Glutamatergic neuron (in vitro differentiated cells): ENCODE data around the gene AKT1S1. TPM values are rescaled to one million over a fixed set of nuclear protein-coding genes. Genes with fewer than 3 reads are reported as not detected.
"Not testable (repeated sequence)": the region's sequence is repeated elsewhere in the genome, so short reads cannot be mapped to it uniquely, and the experiment has no call there.

Experiments
- DNase-seq: peaks from one replicate; pipeline ENCODE4 v3.0.0; 2022
- H3K27ac Mint-ChIP-seq: one replicate; pipeline ENCODE4 v1.8.0; 2020; ENCODE audit warnings: mild to moderate bottlenecking, mixed read lengths, inconsistent platforms; ENCODE audit not compliant: unreplicated experiment
- H3K27me3 Mint-ChIP-seq: one replicate; pipeline ENCODE4 v1.8.0; 2020; ENCODE audit warnings: mild to moderate bottlenecking, moderate library complexity, mixed read lengths, inconsistent platforms; ENCODE audit not compliant: unreplicated experiment
- H3K36me3 Mint-ChIP-seq: one replicate; pipeline ENCODE4 v1.8.0; 2020; ENCODE audit warnings: mild to moderate bottlenecking, mixed read lengths, inconsistent platforms; ENCODE audit not compliant: unreplicated experiment
- H3K4me1 Mint-ChIP-seq: one replicate; pipeline ENCODE4 v1.8.0; 2020; ENCODE audit warnings: mild to moderate bottlenecking, low read depth, mixed read lengths, inconsistent platforms; ENCODE audit not compliant: unreplicated experiment
- H3K4me3 Mint-ChIP-seq: one replicate; pipeline ENCODE4 v1.8.0; 2020; ENCODE audit warnings: mild to moderate bottlenecking, mixed read lengths, inconsistent platforms; ENCODE audit not compliant: unreplicated experiment
- H3K9me3 Mint-ChIP-seq: one replicate; pipeline ENCODE4 v1.8.0; 2020; ENCODE audit warnings: mild to moderate bottlenecking, moderate library complexity, mixed read lengths, inconsistent platforms; ENCODE audit not compliant: unreplicated experiment
- CTCF ChIP-seq: fragments of 200-600 bp; sonication (generic); IDR thresholded peaks from one replicate; pipeline ENCODE4 v1.5.0; 2021; ENCODE audit not compliant: partially characterized antibody, unreplicated experiment
- long read RNA-seq: library from polyadenylated mRNA; unstranded; transcript quantifications from one replicate; pipeline ENCODE4 v2.0.0, GENCODE V29; 2020; ENCODE audit not compliant: unreplicated experiment
- total RNA-seq: library from RNA; stranded (reverse); fragmentation: NEBNext Ultra II Directional; extraction: Animal tissue kit (Norgen Biotek cat#: 25700); gene quantifications from one replicate; pipeline ENCODE4 v1.2.1, GENCODE V29; 2021; ENCODE audit not compliant: unreplicated experiment

The AKT1S1 gene
- total RNA-seq = 23.7 TPM
- long read RNA-seq, partial matches to known transcripts = 3 of 4 reads
- long read RNA-seq, other reads (novel, unspliced or antisense) = 0 of 4 reads

DNA sequence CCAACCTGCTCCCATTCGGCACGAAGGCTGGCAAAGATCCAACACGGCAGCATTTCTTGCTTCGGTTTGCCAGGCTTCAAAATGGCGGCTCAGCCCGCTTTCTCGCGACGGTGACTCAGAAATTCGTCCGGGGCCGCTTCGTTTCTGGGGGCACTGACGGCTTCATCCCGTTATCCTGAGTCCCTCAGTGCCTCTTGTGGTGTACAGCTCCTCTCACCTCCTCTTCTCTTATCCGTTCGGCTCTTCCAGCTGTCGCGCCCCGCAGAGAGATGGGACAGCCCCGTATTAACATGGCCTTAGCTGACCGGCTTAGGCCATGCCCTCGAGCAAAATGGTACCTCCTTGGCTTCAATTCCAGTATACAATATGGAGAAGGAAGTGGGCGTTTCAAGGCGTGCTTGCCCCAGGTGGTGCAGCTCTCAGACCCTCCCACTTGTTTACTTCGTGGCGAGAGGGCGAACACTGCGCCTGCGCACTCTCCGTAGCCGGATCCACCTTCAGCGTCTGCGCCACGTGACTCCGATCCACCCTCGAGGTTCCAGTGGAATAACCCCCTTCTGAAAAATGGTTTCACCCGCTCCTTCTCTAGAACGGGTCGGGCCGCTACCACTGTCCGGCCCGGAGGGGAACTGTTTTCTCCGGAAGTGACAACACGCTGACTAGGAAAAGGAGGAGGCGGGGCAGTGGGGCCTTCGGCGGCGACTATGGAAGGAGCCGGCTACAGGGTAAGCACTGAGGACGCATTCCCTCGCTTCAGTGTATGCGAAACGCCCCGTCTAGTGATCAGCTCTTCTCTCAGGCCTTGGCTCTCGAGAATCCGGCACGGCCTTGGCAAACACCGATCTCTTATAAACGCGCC is at the start of gene AKT1S1, which contains the start of gene TBC1D17:
Gene AKT1S1 (minus strand): TSS at position 336 of the 859 bp plus-strand sequence. CDS start 4,060 bp downstream, outside the sequence.
Gene TBC1D17 (plus strand): TSS at position 683 of the 859 bp plus-strand sequence. CDS start 22 bp downstream, at position 705.
- Mint-ChIP-seq H3K27ac (peak within 1 kb of the TSS; percentile 85), H3K27me3 (peaks cover 16% of the 10 kb centered on the region), H3K4me1 (peaks cover 10% of the 10 kb centered on the region), H3K4me3 (no peak within 1 kb of the TSS), H3K36me3 (no peaks in the 10 kb centered on the region), H3K9me3 (peaks cover 10% of the 10 kb centered on the region)
- DNase-seq = peak; percentile 96
- TF ChIP-seq CTCF = no peak

DNA sequence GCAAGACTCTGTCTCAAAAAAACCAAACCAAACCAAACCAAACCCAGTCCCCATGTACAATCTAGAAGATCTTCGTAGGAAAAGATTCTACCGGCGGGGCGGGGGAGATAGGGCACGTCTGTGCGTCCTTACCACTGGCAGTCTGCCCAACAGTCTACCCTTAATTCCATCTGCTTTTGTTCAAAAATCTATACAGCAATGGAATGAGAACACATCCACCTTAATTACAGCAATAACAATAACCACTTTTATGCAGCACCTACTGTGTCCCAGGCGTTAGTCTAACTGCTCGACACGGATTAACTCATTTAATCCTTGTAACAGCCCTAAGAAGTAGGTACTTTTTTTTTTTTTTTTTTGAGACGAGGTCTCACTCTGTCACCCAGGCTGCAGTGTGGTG is 49.4 kb upstream of the AKT1S1 start:
- peaks cover 23% of the 10 kb centered on the region for H3K4me1 Mint-ChIP-seq
- DNase-seq = no peak
- H3K27me3 Mint-ChIP-seq = peaks cover 29% of the 10 kb centered on the region
- H3K9me3 Mint-ChIP-seq = peaks cover 18% of the 10 kb centered on the region
- H3K27ac Mint-ChIP-seq = no peak overlapping the region
- no peak overlapping the region for H3K4me3 Mint-ChIP-seq
- TF ChIP-seq CTCF = no peak
- H3K36me3 Mint-ChIP-seq = peaks cover under 1% of the 10 kb centered on the region

DNA sequence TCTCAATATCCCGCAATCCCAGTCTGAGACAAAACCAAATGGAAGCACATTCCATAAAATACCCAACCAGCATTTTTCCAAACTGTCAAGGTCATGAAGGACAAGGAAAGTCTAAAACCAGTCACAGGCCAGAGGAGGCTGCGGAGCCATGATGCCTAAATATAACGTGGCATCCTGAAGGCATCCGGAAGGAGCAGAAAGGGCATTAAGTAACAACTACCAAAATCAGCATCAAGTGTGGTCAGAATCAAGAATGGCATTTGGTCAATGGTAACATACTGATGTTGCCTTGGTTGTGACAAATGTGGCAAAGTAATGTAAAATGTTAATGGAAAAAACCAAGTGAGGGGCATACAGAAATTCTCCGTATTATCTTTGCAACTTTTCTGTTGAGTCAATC is 48.3 kb upstream of the AKT1S1 start:
- no peaks in the 10 kb centered on the region for H3K36me3 Mint-ChIP-seq

GRCh38 chr19:49924881-49925210 is 47.7 kb upstream of the AKT1S1 start:
- H3K27ac Mint-ChIP-seq = peak overlapping the region; percentile 93
- H3K36me3 Mint-ChIP-seq = not testable (repeated sequence)

More for the DNA sequence above, 48.3 kb upstream of the AKT1S1 start:
- H3K27me3 Mint-ChIP-seq = peaks cover 27% of the 10 kb centered on the region
- peaks cover 30% of the 10 kb centered on the region for H3K4me1 Mint-ChIP-seq
- peaks cover 18% of the 10 kb centered on the region for H3K9me3 Mint-ChIP-seq
- H3K4me3 Mint-ChIP-seq = no peak overlapping the region
- TF ChIP-seq CTCF = no peak
- no peak for DNase-seq
- no peak overlapping the region for H3K27ac Mint-ChIP-seq

DNA sequence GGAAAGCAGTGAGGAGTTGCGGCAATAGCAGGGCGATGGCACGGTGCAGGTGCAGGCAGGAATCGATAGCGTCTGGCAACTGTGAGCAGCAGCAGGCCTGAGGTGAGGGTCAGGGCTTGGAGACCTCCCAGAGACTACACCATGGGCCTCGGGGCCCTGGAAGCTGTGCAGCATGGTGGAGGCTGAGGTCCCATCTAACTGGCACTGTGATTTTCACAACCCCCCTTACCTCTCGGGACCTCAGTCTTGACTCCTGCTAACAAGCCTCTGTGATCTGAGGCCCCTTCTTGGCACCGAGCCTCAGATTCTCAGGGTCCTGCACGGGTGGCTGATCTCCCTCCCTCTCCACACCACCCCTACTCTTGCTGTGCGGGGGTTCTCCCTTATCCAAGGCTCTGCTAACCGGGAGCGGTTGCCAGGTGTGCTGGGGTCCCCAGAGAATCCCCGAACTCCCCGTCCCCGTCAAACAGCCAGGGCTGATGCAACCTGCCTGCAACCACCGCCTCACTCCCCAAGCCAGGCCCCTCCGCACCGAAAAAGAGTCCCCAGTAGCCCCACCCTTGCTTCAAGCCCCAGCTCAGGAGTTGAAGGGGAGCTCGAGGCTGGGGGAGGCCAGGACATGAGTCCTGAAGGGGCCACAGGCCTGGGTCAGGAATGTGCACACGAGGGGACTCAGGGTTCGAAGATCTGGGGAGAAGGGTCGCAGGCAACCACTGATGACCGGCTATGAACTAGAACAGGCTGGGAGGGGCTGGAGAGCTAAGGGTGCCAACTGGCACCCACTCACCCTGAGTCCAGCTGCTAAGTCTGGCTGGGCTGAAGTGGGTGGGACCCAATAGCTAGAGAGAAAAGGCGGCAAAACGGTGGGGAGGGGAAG is 47.1 kb upstream of the AKT1S1 start:
- Mint-ChIP-seq H3K9me3 (peaks cover 15% of the 10 kb centered on the region), H3K4me3 (peak overlapping the region; percentile 65), H3K27ac (peak overlapping the region; percentile 93), H3K27me3 (peaks cover 18% of the 10 kb centered on the region), H3K4me1 (peaks cover 34% of the 10 kb centered on the region), H3K36me3 (no peaks in the 10 kb centered on the region)
- DNase-seq = peak; percentile 63
- no peak for TF ChIP-seq CTCF

More at GRCh38 chr19:49924881-49925210, 47.7 kb upstream of the AKT1S1 start:
- Mint-ChIP-seq H3K4me1 (peaks cover 30% of the 10 kb centered on the region), H3K27me3 (peaks cover 21% of the 10 kb centered on the region), H3K9me3 (peaks cover 19% of the 10 kb centered on the region), H3K4me3 (peak overlapping the region; percentile 65)
- not testable (repeated sequence) for DNase-seq
